Sigmoid colon (tissue), 7 donors: ENCODE results near the gene SMDT1. TPM values are rescaled to one million over a fixed set of nuclear protein-coding genes. Genes with fewer than 3 reads are reported as not detected.
"Not testable (repeated sequence)": the region's sequence is repeated elsewhere in the genome, so short reads cannot be mapped to it uniquely, and the experiment has no call there.

Experiments used
- DNase-seq: peaks from one replicate; pipeline ENCODE4 v3.0.0-alpha.2; 2019
- H3K27ac ChIP-seq, 4 donors: fragments of 200-600 bp; sonication (generic); one replicate each; pipeline ENCODE4 v1.5.1; 2016 to 2019; ENCODE audit warnings: mild to moderate bottlenecking in 1 of 4
- H3K27me3 ChIP-seq, 3 donors: fragments of 200-600 bp; sonication (generic); one replicate each; pipeline ENCODE4 v1.5.1; 2019; ENCODE audit warnings: mild to moderate bottlenecking in 1 of 3
- H3K36me3 ChIP-seq, 4 donors: fragments of 200-600 bp; sonication (generic); one replicate each; pipeline ENCODE4 v1.5.1; 2016 to 2019
- H3K4me1 ChIP-seq, 4 donors: fragments of 200-600 bp; sonication (generic); one replicate each; pipeline ENCODE4 v1.5.1; 2017 to 2019
- H3K4me3 ChIP-seq, 4 donors: fragments of 200-600 bp; sonication (generic); one replicate each; pipeline ENCODE4 v1.5.1; 2017 to 2019; ENCODE audit warnings: mild to moderate bottlenecking in 2 of 4, moderate library complexity in 1 of 4
- H3K9me3 ChIP-seq, 4 donors: fragments of 200-600 bp in 3 of 4; sonication (generic) in 3 of 4; one replicate each; pipeline versions ENCODE4 v1.5.1 to v1.6.1; 2013 to 2019
- CTCF ChIP-seq, 4 experiments: fragments of 450-650 bp in 3 of 4; fragments of 200-600 bp in 1 of 4; IDR thresholded peaks; one replicate each; pipeline ENCODE4 v1.5.1; 2016 to 2019; ENCODE audit warnings: antibody characterized with exemption in 4 of 4, mild to moderate bottlenecking in 3 of 4, moderate library complexity in 2 of 4
- EP300 ChIP-seq, 4 donors: sonication (generic); formaldehyde crosslinking; IDR thresholded peaks; one replicate each; pipeline ENCODE4 v1.6.1; 2017; ENCODE audit warnings: antibody characterized with exemption in 4 of 4
- POLR2A ChIP-seq, 2 donors: fragments of 450-650 bp; IDR thresholded peaks; one replicate each; pipeline ENCODE4 v1.6.1; 2016; ENCODE audit warnings: antibody characterized with exemption in 2 of 2, mild to moderate bottlenecking in 2 of 2, moderate library complexity in 2 of 2
- POLR2AphosphoS5 ChIP-seq, 4 donors: sonication (generic); formaldehyde crosslinking; IDR thresholded peaks; one replicate each; pipeline ENCODE4 v1.6.1; 2017; ENCODE audit warnings: antibody characterized with exemption in 4 of 4
- WGBS, 2 donors: extraction: QIAGEN DNeasy Blood & Tissue Kit; methylation state at CpG; one replicate each; pipeline ENCODE4 v1.1.7; 2013; 5-methylcytosine and 5-hydroxymethylcytosine counted together
- intact Hi-C: fragments of 100-400 bp; cut with DNase I; formaldehyde crosslinking; loops from one replicate; pipeline ENCODE4 v1.15.1; 2023
- polyA plus RNA-seq, 3 donors: library from polyadenylated mRNA; stranded (reverse); fragments of 200-250 nt; gene quantifications; one replicate each; pipeline ENCODE4 v1.2.3, GENCODE V29; 2013
- total RNA-seq, 4 donors: library from RNA; depleted of rRNA; stranded (reverse); fragments of >200 nt; gene quantifications; one replicate each; pipeline ENCODE4 v1.1.0, GENCODE V29; 2016
- donor health status: healthy with polysubstance abuse.
- donor health status: Bipolar disorder and iron deficiency.
- donor health status: healthy.

SMDT1 gene
- total and polyA plus RNA-seq, 7 donors, result 12.1 to 187 (median 23.9) TPM

- TF ChIP-seq POLR2A (IDR thresholded peaks at IDR 0.05), result no peak
- no peak for TF ChIP-seq POLR2AphosphoS5 (IDR thresholded peaks at IDR 0.05)
- TF ChIP-seq CTCF (IDR thresholded peaks at IDR 0.05), result no peak
- no peak for TF ChIP-seq EP300 (IDR thresholded peaks at IDR 0.05)
- Histone ChIP-seq H3K4me3 (no peak overlapping the region), H3K36me3 (no peaks in the 10 kb centered on the region), H3K4me1 (no peaks in the 10 kb centered on the region), H3K9me3 (no peaks in the 10 kb centered on the region), H3K27me3 (no peaks in the 10 kb centered on the region), H3K27ac (no peak overlapping the region)
- no peak for DNase-seq
- intact Hi-C loops, result no loop called here
- 89 to 91% methylated on average over 16 of the region's 16 CpGs for WGBS, 2 donors
Observed at GRCh38 chr22:42127606-42128005, 48.1 kb downstream of the SMDT1 start.

DNA sequence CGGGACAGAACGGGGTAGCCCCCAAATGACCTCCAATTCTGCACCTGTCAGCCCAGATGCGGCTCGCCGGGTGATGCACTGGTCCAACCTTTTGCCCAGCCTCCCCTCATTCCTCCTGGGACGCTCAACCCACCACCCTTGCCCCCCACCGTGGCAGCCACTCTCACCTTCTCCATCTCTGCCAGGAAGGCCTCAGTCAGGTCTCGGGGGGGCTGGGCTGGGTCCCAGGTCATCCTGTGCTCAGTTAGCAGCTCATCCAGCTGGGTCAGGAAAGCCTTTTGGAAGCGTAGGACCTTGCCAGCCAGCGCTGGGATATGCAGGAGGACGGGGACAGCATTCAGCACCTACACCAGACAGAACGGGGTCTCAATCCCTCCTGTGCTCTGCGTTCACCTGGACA is 48.5 kb downstream of the SMDT1 start:
- H3K4me1 ChIP-seq, H3K9me3 ChIP-seq, H3K36me3 ChIP-seq, H3K27ac ChIP-seq, H3K27me3 ChIP-seq, DNase-seq, intact Hi-C loops, H3K4me3 ChIP-seq: not testable (repeated sequence)
- WGBS, 2 donors, result 92 to 93% methylated on average over 13 of the region's 13 CpGs

DNA sequence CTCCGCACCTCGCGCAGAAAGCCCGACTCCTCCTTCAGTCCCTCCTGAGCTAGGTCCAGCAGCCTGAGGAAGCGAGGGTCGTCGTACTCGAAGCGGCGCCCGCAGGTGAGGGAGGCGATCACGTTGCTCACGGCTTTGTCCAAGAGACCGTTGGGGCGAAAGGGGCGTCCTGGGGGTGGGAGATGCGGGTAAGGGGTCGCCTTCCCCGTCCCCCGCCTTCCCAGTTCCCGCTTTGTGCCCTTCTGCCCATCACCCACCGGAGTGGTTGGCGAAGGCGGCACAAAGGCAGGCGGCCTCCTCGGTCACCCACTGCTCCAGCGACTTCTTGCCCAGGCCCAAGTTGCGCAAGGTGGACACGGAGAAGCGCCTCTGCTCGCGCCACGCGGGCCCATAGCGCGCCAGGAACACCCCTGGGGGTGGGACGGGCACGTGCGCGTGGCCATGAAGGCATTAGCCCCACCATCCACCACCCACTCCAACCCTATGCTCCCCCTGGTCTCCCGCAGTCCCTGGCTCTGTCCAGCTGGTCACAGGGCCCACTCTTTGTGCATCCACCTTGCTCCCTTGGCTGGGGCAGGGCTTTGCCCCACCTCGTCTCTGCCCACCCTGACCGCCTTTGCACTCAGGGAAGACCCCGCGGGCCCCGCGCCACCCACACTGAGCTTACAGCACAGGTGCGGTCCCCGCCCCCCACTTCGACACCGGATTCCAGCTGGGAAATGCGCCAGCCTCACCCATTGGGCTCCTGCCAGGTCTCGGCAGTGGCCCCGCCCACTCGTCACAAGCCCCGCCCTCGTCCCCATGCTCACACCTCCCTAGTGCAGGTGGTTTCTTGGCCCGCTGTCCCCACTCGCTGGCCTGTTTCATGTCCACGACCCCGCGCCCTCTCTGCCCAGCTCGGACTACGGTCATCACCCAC is 49.5 kb downstream of the SMDT1 start:
- H3K4me3 ChIP-seq, intact Hi-C loops: not testable (repeated sequence)

DNA sequence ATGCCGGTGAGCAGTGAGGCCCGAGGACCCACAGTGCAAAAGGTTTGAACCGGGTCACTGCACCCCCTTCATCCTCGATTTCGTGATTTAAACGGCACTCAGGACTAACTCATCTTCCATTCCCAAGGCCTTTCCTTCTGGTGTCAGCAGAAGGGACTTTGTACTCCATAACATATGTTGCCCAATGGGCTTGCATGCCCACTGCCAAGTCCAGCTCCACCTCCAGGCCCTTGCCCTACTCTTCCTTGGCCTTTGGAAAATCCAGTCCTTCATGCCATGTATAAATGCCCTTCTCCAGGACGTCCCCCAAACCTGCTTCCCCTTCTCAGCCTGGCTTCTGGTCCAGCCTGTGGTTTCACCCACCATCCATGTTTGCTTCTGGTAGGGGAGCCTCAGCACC is 50.7 kb downstream of the SMDT1 start:
- H3K27me3 ChIP-seq, H3K4me1 ChIP-seq, H3K9me3 ChIP-seq, H3K4me3 ChIP-seq, intact Hi-C loops, H3K27ac ChIP-seq, DNase-seq, H3K36me3 ChIP-seq: not testable (repeated sequence)
- 0% methylated on average over 1 of the region's 7 CpGs for WGBS, 2 donors

More for the DNA sequence above, 49.5 kb downstream of the SMDT1 start:
- not testable (repeated sequence) for DNase-seq, H3K27ac ChIP-seq, H3K27me3 ChIP-seq, H3K4me1 ChIP-seq, H3K9me3 ChIP-seq, H3K36me3 ChIP-seq
- 61 to 77% methylated on average over 65 of the region's 65 CpGs for WGBS, 2 donors

DNA sequence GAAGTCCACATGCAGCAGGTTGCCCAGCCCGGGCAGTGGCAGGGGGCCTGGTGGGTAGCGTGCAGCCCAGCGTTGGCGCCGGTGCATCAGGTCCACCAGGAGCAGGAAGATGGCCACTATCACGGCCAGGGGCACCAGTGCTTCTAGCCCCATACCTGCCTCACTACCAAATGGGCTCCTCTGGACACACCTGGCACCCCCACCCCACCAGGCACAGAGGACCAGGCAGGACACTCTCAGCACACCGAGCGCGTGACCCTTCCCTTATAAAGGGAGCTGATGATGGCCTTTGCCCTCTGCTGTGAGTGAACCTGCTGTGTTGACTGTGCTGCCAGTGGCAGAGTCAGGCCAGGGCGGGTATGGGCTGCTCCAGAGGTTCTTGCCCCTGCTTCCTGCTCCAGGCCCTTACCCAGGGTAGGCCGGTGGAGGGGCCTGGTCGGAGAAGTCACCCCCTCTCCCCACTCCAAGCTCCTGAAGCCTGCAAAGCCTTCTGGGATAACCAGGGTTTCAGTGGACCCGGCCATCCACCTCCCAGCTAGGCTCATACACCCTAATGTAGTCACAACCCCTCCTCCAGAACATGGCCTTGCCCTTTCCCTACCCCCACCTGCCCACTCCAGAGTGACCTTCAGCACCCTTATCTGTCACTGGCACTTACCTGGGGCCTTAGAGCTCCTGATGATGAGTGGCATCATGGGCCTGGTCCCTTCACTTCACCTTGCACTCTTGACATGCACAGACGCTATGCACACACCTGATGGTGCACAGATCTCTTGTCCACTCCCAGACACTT is 51.3 kb downstream of the SMDT1 start, which contains the start of gene CYP2D6:
TSS of gene CYP2D6 (minus strand) at position 172 of the 793 bp plus-strand sequence. CDS start at position 153, 19 bp downstream.
- H3K36me3 ChIP-seq, H3K9me3 ChIP-seq, intact Hi-C loops, H3K4me3 ChIP-seq, H3K27me3 ChIP-seq, DNase-seq, H3K27ac ChIP-seq, H3K4me1 ChIP-seq: not testable (repeated sequence)
- 59 to 89% methylated on average over 13 of the region's 14 CpGs for WGBS, 2 donors

DNA sequence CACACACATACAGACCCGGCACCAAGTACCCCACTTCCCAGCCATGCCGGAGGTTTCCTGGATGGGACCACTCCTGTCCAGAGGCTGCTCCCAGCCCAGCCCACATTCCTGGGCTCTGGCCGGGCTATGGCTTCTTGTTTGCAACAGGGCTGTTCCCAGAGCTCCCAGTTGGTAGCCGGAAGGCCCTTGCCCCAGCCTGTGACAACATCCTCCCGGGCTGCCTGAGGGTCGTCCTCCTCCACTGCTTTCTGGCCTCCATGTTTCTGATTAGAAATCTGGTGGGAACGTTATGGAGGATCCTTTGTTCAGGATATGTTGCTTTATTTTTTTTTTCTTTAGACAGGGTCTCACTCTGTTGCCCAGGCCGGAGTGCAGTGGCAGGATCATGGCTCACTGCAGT is 52.1 kb downstream of the SMDT1 start:
- no peaks in the 10 kb centered on the region for H3K27me3 ChIP-seq
- H3K27ac ChIP-seq, result no peak overlapping the region
- intact Hi-C loops, result no loop called here
- H3K36me3 ChIP-seq, result no peaks in the 10 kb centered on the region
- H3K4me1 ChIP-seq, result no peaks in the 10 kb centered on the region
- TF ChIP-seq POLR2AphosphoS5 (IDR thresholded peaks at IDR 0.05), result no peak
- no peaks in the 10 kb centered on the region for H3K9me3 ChIP-seq
- no peak for DNase-seq
- H3K4me3 ChIP-seq, result no peak overlapping the region
- WGBS, 2 donors, result 79 to 85% methylated on average over 8 of the region's 8 CpGs

DNA sequence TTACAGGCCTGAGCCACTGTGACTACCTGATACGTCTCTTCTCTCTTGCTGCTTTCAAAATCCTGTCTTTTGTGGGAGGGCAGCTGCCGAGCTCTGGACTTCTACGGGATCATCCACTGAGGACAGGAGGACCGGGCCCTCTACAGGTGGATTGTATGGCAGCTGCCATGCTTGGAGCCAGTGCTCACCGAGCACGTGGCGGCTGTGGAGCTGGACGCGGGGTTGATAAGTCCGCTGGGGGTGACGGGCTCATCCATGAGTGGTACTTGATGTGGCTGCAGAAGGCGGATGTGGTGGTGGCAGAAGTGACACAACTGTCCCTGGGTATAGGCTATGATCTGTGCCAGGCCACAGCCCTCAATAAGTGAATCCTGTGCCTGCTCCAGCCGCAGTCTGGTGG is 53.0 kb downstream of the SMDT1 start:
- Histone ChIP-seq H3K27ac (no peak overlapping the region), H3K27me3 (no peaks in the 10 kb centered on the region), H3K36me3 (no peaks in the 10 kb centered on the region), H3K4me1 (no peaks in the 10 kb centered on the region), H3K4me3 (no peak overlapping the region), H3K9me3 (no peaks in the 10 kb centered on the region)
- TF ChIP-seq CTCF (IDR thresholded peaks at IDR 0.05) (no peak), EP300 (IDR thresholded peaks at IDR 0.05) (no peak), POLR2A (IDR thresholded peaks at IDR 0.05) (no peak), POLR2AphosphoS5 (IDR thresholded peaks at IDR 0.05) (no peak)
- 78 to 81% methylated on average over 13 of the region's 13 CpGs for WGBS, 2 donors
- intact Hi-C loops, result no loop called here
- no peak for DNase-seq
